Mucosa of stomach (tissue), 1 donor: ENCODE measurements around the gene HSP90AB1.

Source experiments
- H3K27me3 ChIP-seq: one replicate; pipeline ENCODE4 v1.7.0; 2013; ENCODE audit warnings: mild to moderate bottlenecking, low read length; ENCODE audit not compliant: control insufficient read depth, insufficient read depth
- H3K36me3 ChIP-seq: one replicate; pipeline ENCODE4 v1.7.0; 2013; ENCODE audit warnings: low read length; ENCODE audit not compliant: control insufficient read depth, insufficient read depth
- H3K4me1 ChIP-seq: one replicate; pipeline ENCODE4 v1.7.0; 2013; ENCODE audit warnings: mild to moderate bottlenecking, low read length; ENCODE audit not compliant: control insufficient read depth, insufficient read depth
- H3K4me3 ChIP-seq: one replicate; pipeline ENCODE4 v1.7.0; 2013; ENCODE audit warnings: low read length
- H3K9ac ChIP-seq: one replicate; pipeline ENCODE4 v1.7.0; 2013; ENCODE audit warnings: mild to moderate bottlenecking, low read length, moderate library complexity
- H3K9me3 ChIP-seq: one replicate; pipeline ENCODE4 v1.7.0; 2013; ENCODE audit warnings: mild to moderate bottlenecking, low read length, moderate library complexity; ENCODE audit not compliant: control insufficient read depth
- donor health status: Pancreatic carcinoma.

Gene HSP90AB1

DNA sequence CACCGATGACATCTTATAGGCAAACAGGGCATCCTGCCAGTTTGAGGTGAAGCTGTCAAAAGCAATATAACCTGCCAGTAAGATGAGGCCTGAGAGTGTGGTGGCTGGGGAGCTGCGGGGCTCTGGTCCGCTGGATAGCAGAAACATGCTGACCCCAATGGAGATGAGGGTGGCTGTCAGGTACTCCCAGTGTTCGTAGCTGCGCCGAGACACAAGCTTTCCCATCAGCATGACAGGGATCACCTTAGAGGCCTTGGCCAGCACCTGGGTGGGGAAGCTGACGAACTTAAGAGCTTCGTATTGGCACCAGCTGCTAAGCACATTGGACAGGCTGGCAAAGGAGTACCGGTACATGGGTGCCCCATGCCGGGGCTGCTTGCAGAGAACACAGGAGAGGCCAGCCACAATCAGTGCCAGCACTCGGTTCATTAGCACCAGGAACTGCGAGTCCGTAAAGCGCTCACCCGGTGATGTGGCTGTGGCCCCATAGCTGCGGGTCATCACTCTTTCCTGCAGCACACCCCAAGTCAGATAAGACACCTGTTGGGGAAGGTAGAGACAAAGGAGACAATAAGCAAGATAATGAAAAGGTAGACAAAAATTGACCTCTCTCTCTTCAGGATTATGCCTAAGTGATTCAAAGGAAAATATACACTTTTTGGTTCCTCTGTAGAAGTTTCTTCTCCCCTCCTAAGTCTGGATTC, 8.4 kb downstream of the HSP90AB1 start:
- H3K9me3 ChIP-seq, result no peaks in the 10 kb centered on the region
- H3K4me1 ChIP-seq, result peaks cover 26% of the 10 kb centered on the region
- no peaks in the 10 kb centered on the region for H3K27me3 ChIP-seq
- H3K9ac ChIP-seq, result no peak overlapping the region
- no peak overlapping the region for H3K4me3 ChIP-seq
- H3K36me3 ChIP-seq, result peaks cover 24% of the 10 kb centered on the region

GRCh38 chr6:44255871-44256774, 9.2 kb downstream of the HSP90AB1 start:
- Histone ChIP-seq H3K36me3 (peaks cover 20% of the 10 kb centered on the region), H3K9me3 (no peaks in the 10 kb centered on the region), H3K4me1 (peaks cover 26% of the 10 kb centered on the region), H3K27me3 (no peaks in the 10 kb centered on the region), H3K4me3 (peak overlapping the region; percentile 75), H3K9ac (peak overlapping the region; percentile 84)

- no peaks in the 10 kb centered on the region for H3K9me3 ChIP-seq
- H3K9ac ChIP-seq, result peak overlapping the region; percentile 84
- peaks cover 26% of the 10 kb centered on the region for H3K4me1 ChIP-seq
- peak overlapping the region; percentile 75 for H3K4me3 ChIP-seq
- H3K36me3 ChIP-seq, result peaks cover 16% of the 10 kb centered on the region
- no peaks in the 10 kb centered on the region for H3K27me3 ChIP-seq
Measured at GRCh38 chr6:44256775-44257024, 9.8 kb downstream of the HSP90AB1 start.

- Histone ChIP-seq H3K27me3 (no peaks in the 10 kb centered on the region), H3K9me3 (no peaks in the 10 kb centered on the region), H3K4me1 (peaks cover 29% of the 10 kb centered on the region), H3K36me3 (peaks cover 18% of the 10 kb centered on the region), H3K9ac (peak within 1 kb of the TSS; percentile 84), H3K4me3 (peak within 1 kb of the TSS; percentile 75)
Measured at GRCh38 chr6:44257025-44257752, 10.3 kb downstream of the HSP90AB1 start, which contains the start of gene SLC35B2. SLC35B2 (minus strand) TSS chr6:44257528; CDS start chr6:44257410, 118 bp downstream.

GRCh38 chr6:44257753-44258324, 10.9 kb downstream of the HSP90AB1 start:
- H3K4me1 ChIP-seq, result peaks cover 36% of the 10 kb centered on the region
- peaks cover 21% of the 10 kb centered on the region for H3K36me3 ChIP-seq
- H3K27me3 ChIP-seq, result no peaks in the 10 kb centered on the region
- H3K9me3 ChIP-seq, result no peaks in the 10 kb centered on the region
- peak overlapping the region; percentile 49 for H3K9ac ChIP-seq
- no peak overlapping the region for H3K4me3 ChIP-seq

- no peaks in the 10 kb centered on the region for H3K9me3 ChIP-seq
- peaks cover 21% of the 10 kb centered on the region for H3K36me3 ChIP-seq
- peaks cover 39% of the 10 kb centered on the region for H3K4me1 ChIP-seq
- no peak overlapping the region for H3K4me3 ChIP-seq
- H3K27me3 ChIP-seq, result no peaks in the 10 kb centered on the region
- no peak overlapping the region for H3K9ac ChIP-seq
Measured at GRCh38 chr6:44258325-44258863, 11.5 kb downstream of the HSP90AB1 start.

- H3K36me3 ChIP-seq, result peaks cover 21% of the 10 kb centered on the region
- H3K4me1 ChIP-seq, result peaks cover 42% of the 10 kb centered on the region
- no peaks in the 10 kb centered on the region for H3K9me3 ChIP-seq
- no peaks in the 10 kb centered on the region for H3K27me3 ChIP-seq
- H3K9ac ChIP-seq, result no peak overlapping the region
- no peak overlapping the region for H3K4me3 ChIP-seq
Measured at GRCh38 chr6:44258921-44259320, 12.0 kb downstream of the HSP90AB1 start.

GRCh38 chr6:44260011-44260410, 13.1 kb downstream of the HSP90AB1 start:
- Histone ChIP-seq H3K36me3 (peaks cover 11% of the 10 kb centered on the region), H3K4me1 (peaks cover 49% of the 10 kb centered on the region), H3K4me3 (no peak overlapping the region), H3K9me3 (no peaks in the 10 kb centered on the region), H3K9ac (no peak overlapping the region), H3K27me3 (no peaks in the 10 kb centered on the region)

- Histone ChIP-seq H3K36me3 (peaks cover 9% of the 10 kb centered on the region), H3K9me3 (no peaks in the 10 kb centered on the region), H3K4me3 (no peak overlapping the region), H3K9ac (no peak overlapping the region), H3K4me1 (peaks cover 45% of the 10 kb centered on the region), H3K27me3 (no peaks in the 10 kb centered on the region)
Measured at GRCh38 chr6:44260451-44261297, 13.8 kb downstream of the HSP90AB1 start.

DNA sequence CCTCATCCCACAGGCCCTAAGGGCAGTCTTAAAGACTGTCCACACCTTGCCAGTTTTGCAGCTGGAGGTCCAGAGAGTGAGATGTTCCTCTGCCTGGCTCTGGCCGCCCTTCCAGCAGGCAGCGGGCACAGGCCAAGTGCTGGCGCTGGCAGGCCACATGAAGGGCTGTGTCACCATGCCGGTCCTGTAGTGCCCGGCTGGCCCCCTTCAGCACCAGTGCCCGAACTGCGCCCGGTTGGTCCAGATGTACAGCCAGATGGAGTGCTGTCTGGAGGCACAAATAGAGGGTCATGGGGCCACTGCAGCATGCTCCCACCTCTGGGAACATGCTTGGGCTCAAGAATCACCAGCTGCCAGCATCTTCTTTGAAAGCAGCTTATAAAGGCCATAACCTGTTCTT, 14.7 kb downstream of the HSP90AB1 start:
- Histone ChIP-seq H3K4me1 (peaks cover 36% of the 10 kb centered on the region), H3K36me3 (peaks cover 9% of the 10 kb centered on the region), H3K27me3 (no peaks in the 10 kb centered on the region), H3K9me3 (no peaks in the 10 kb centered on the region), H3K4me3 (no peak overlapping the region), H3K9ac (no peak overlapping the region)
